Brain microvascular endothelial cell (primary cell): ENCODE measurements around the gene TBC1D10A.

Source experiments
- DNase-seq: peaks from one replicate; pipeline ENCODE4 v3.0.0-alpha.2; 2020
- H3K27ac ChIP-seq: fragments of 250-450 bp; sonication (Bioruptor Pico); 2 replicates; pipeline ENCODE4 v1.5.1; 2020; ENCODE audit warnings: mild to moderate bottlenecking, moderate library complexity
- H3K27me3 ChIP-seq: fragments of 250-450 bp; sonication (Bioruptor Pico); replicated peaks from 2 replicates; pipeline ENCODE4 v1.5.1; 2020; ENCODE audit warnings: mild to moderate bottlenecking
- H3K36me3 ChIP-seq: fragments of 250-450 bp; sonication (Bioruptor Pico); replicated peaks from 2 replicates; pipeline ENCODE4 v1.5.1; 2020; ENCODE audit warnings: mild to moderate bottlenecking
- H3K4me3 ChIP-seq: 2 replicates; pipeline ENCODE4 v1.5.1; 2011; ENCODE audit warnings: low read depth, mild to moderate bottlenecking, control low read depth, low read length, moderate library complexity
- in situ Hi-C: cut with HindIII; loops from 2 replicates; pipeline ENCODE4 v1.10.0; 2017; ENCODE audit warnings: low sequenced_read_pairs, low pct_ligation_motif_present
- TF ChIP-seq, protein P1 (sequence below): IDR thresholded peaks from 2 replicates; pipeline ENCODE4 v1.5.1; 2011; ENCODE audit warnings: low read depth, mild to moderate bottlenecking, moderate library complexity, low read length, control low read depth, inconsistent platforms; ENCODE audit errors: missing control alignments

The TBC1D10A gene

DNA sequence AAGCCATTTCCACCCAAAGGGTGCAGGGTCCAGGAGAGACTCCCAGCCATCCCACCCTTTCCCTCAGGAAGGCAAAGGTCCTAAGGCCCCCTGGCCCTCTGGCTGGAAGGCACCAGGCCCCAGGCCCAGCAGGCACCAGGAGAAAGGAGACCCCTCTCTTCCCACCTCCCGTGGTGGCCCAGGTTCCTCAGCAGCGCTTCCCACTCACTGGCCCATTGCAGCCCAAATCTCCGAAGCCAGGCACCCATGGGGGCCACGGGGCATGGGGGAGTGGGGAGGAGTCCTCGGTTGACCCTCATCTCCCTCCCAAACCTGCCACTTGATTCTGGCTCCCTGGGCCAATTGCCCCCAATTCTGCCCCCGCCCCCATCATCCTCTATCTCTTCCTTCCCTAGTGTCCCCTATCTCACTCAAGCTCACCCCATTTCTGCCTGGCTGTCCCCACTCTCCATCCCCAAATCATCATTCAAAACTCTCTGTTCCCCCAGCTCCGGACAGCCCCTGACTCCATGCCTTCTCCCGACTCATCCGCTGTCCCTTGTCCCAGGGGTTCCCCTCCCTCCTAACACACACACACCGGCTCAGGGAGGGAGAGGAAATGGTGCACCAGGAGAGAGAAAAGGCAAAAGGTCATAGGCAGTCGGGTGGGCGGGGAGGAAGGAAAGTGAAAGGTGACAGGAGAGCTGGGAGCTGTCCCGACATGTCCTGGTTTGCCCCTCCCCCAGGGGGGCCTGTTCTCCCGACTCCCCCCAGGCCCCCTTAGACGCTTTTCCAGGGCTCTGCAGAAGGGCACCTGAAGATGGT is 81.4 kb downstream of the TBC1D10A start:
- Histone ChIP-seq H3K27ac (peak overlapping the region; percentile 95), H3K4me3 (peak overlapping the region; percentile 88), H3K36me3 (peaks cover 49% of the 10 kb centered on the region), H3K27me3 (no peaks in the 10 kb centered on the region)
- TF ChIP-seq, protein P1, sequence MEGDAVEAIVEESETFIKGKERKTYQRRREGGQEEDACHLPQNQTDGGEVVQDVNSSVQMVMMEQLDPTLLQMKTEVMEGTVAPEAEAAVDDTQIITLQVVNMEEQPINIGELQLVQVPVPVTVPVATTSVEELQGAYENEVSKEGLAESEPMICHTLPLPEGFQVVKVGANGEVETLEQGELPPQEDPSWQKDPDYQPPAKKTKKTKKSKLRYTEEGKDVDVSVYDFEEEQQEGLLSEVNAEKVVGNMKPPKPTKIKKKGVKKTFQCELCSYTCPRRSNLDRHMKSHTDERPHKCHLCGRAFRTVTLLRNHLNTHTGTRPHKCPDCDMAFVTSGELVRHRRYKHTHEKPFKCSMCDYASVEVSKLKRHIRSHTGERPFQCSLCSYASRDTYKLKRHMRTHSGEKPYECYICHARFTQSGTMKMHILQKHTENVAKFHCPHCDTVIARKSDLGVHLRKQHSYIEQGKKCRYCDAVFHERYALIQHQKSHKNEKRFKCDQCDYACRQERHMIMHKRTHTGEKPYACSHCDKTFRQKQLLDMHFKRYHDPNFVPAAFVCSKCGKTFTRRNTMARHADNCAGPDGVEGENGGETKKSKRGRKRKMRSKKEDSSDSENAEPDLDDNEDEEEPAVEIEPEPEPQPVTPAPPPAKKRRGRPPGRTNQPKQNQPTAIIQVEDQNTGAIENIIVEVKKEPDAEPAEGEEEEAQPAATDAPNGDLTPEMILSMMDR, result no peak
- in situ Hi-C loops, result no loop called here
- DNase-seq, result no peak

DNA sequence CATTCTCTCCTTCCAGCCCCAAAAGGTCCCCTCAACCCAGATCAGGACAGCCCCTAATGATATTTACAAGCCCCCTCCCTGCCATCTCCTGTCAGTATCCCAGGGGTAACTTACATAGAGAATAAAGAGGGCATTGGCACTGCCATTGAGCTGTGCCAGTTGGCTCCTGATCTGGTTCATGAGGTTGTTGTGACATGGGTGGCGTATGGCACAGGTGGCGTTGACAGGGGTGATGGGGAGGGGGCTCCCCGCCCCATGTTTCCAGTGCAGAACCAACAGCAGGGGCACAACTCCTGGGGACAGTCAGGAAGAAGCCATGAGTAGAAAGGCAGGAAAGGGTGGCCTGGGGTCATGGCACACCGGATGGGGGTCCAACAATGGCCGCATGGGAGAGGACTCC is 82.1 kb downstream of the TBC1D10A start:
- TF ChIP-seq, protein P1, result no peak
- DNase-seq, result no peak
- Histone ChIP-seq H3K36me3 (peaks cover 52% of the 10 kb centered on the region), H3K27ac (peak overlapping the region; percentile 95), H3K27me3 (no peaks in the 10 kb centered on the region), H3K4me3 (peak overlapping the region; percentile 88)
- in situ Hi-C loops, result no loop called here

DNA sequence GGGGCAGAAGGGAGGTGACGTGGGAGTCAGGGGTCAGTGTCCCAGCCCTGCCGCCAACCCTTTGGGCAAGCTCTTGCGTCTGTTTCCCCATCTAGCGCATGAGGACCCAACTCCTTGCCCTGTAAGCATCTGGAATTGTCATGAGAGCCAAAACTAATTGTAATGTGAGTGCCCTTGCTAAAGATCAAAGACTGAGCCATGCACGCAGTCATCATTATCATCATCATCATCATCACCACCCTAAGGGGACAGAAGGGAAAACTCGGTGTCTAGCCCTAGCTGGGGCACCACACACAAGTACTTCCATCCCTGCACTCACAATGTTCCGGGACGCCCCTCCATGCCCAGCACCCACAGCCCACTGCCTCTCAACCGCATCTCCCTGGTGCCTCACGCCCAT is 82.7 kb downstream of the TBC1D10A start:
- no peak for DNase-seq
- Histone ChIP-seq H3K27ac (peak overlapping the region; percentile 95), H3K4me3 (peak overlapping the region; percentile 88), H3K27me3 (no peaks in the 10 kb centered on the region), H3K36me3 (peaks cover 52% of the 10 kb centered on the region)
- TF ChIP-seq, protein P1, result no peak
- in situ Hi-C loops, result no loop called here

DNA sequence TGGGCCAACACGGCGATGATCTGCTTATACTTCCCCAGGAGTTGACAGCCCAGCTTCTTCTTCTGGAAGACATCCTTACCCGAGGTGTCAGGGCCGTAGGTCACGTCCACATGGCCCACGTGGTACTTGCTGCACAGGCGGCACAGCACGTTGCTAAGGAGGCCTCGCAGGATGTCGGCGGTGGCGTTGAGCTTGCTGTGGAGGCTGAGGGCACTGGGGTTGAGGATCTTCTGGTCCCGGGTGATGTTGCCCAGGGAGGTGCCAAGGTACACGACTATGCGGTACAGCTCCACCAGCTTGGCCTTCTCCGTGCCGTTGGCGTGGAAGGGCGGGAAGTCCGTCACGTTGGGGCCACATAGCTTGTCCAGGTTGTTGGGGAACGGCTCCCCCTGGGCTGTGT is 83.1 kb downstream of the TBC1D10A start:
- Histone ChIP-seq H3K36me3 (peaks cover 52% of the 10 kb centered on the region), H3K4me3 (peak overlapping the region; percentile 88), H3K27ac (peak overlapping the region; percentile 95), H3K27me3 (no peaks in the 10 kb centered on the region)
- no peak for DNase-seq
- in situ Hi-C loops, result no loop called here
- TF ChIP-seq, protein P1, result no peak
